GM10266 (cell line): ENCODE results near the gene AKT3.

Experiments used
- DNase-seq: peaks from one replicate; pipeline ENCODE4 v3.0.0; 2012; ENCODE audit errors: extremely low spot score
- TF ChIP-seq, protein P1 (sequence below): IDR thresholded peaks from 2 replicates; pipeline ENCODE4 v1.5.1; 2012; ENCODE audit warnings: mild to moderate bottlenecking, low read depth; ENCODE audit not compliant: control insufficient read depth, insufficient read depth; ENCODE audit errors: missing control alignments

The AKT3 gene

DNA sequence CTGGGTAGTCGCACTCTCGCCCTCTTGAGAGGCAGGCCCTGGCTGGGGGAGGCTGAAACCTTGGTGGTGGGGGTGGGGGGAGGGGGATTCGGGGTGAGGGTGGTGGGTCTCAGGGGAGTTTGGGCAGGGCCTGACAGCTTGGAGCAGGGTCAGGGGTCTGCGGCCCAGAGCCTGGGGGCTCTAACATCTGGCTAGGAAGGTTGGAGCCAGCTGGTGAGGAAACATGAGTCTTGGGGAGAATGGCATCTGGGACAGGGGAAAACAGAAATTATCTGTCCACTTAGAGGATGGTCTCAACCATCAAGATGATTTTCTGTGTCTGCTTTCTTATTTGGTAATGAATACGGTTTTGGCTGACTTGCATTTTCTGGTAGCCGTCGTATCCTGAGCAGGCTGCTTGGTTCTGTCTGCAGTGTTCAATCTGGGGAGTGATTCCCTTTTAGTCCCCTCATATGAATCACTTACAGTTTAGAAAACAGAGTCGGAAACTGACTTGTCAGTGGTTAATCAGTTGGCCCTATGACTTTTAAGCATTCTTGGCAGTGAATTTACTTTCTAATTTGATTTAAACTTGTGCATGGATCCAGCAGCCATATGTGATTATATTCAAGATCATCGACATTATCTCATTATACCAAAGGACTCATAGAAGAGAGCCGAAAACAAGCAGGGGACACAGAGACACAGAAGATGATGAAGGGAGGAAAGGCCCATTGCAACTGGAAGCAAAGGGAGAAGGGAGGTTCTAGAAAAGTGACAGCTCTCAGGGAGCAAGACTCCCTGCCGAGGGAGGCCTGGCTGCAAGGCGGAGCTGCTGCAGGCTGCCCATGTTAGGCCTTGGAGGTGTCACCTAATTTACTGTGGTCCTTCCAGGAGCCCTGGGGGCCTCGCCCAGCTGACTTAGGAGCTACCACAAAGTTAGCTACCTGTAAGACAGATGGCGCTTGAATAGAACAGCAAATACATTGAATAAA, 356.6 kb downstream of the AKT3 start:
- DNase-seq, result no peak
- TF ChIP-seq, protein P1, sequence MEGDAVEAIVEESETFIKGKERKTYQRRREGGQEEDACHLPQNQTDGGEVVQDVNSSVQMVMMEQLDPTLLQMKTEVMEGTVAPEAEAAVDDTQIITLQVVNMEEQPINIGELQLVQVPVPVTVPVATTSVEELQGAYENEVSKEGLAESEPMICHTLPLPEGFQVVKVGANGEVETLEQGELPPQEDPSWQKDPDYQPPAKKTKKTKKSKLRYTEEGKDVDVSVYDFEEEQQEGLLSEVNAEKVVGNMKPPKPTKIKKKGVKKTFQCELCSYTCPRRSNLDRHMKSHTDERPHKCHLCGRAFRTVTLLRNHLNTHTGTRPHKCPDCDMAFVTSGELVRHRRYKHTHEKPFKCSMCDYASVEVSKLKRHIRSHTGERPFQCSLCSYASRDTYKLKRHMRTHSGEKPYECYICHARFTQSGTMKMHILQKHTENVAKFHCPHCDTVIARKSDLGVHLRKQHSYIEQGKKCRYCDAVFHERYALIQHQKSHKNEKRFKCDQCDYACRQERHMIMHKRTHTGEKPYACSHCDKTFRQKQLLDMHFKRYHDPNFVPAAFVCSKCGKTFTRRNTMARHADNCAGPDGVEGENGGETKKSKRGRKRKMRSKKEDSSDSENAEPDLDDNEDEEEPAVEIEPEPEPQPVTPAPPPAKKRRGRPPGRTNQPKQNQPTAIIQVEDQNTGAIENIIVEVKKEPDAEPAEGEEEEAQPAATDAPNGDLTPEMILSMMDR, result no peak

DNA sequence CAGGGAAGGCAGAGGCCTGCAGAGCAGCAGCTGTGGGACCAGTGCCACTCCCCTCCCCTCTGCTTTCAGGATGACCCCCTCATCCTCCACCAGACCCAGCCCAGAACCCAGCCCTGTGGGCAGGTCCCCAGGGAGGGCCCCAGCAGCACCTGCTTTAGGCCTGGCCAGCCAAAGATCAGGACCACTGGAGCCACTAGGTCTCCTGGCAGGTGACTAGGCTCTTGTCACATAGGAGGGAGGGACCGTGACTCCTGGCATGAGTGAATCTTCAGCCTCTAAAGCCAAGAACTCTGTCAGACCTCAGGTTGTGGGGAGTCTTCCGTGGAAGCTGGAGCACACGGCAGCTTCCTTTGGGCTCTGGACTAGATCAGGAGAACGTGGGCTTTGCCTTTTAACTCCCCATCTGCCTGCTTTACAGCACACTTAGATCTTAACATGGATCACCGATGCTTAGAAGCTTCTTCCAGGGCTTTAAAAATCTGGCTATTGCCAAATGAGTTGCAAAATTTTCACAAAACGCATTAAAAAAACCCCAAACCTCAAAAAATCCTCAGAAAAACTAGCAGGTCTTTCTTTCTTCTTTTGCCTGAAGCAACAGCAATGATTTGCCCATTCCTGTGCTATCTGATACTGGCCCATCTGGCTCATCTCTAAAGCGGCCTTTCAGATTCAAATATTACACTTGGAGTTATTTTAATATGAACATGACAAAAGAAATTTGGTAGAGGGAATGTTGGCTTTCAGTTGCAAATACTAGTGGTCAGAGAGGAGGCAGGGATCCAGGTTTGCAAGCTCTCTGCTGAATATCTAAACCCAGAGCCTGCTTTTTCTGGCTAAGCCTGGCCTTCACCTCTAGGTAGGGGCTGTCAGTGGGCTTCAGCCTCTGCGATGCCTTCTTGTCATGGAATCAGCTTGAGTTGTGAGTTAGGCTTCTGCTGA, 359.0 kb downstream of the AKT3 start:
- DNase-seq, result no peak
- TF ChIP-seq, protein P1, result no peak

DNA sequence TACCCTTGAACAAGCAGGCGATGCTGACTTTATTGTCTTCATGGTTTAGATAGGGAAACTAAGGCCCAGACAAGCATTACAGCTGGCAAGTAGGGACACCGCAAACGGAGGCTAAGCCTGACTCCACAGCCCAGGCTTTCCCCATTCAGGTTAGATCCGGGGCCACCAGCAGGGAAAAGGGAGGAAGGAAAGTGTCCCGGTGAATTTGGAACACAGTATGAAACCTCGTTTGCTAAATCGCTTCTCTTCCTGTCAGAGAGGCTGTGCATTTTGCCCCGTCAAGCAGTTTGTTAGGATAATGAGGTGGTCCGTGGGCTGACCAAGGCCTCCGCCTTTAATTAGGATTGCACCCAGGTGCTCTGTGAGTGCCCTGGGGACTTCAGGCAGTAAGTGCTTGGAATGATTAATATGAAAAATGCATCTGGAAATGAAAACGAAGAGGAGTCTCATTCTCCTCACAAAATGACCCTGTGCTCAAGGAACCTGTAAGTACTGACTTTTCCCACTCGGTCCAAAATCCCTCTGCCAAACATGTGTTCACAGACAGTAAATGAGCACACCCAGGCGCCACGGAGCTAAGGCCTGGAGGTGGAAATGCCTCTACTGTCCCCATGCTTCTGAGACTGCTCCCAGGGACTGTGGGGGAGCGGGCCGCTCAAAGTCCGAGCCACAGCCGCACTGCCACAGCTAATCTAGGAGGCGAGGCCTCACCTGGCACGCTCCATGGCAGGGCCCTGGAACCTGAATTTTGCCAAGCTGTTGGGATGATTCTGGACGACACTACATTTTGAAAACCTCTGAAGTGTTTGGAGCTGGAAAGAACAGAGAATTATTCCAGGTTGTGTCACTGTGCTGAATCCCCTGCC, 360.1 kb downstream of the AKT3 start:
- no peak for DNase-seq
- TF ChIP-seq, protein P1, result no peak

DNA sequence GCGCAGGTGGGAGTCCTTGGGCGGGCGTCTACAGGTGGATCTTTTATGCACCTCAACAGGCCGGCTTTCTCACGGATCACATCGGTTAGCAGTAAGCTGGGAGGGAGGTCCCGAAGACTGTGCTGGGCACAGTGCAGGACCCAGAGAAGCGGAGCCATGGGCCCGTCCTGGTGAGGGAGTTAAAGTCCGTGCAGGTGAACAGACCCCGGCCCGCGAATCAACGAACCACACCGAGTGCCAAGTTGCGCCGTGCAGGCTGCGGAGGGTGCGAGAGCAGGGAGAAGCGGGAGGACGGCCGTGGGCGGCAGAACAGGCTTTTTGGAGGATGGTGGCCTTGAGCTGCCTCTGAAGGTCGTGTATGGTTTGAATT, 360.9 kb downstream of the AKT3 start:
- TF ChIP-seq, protein P1, result no peak

DNA sequence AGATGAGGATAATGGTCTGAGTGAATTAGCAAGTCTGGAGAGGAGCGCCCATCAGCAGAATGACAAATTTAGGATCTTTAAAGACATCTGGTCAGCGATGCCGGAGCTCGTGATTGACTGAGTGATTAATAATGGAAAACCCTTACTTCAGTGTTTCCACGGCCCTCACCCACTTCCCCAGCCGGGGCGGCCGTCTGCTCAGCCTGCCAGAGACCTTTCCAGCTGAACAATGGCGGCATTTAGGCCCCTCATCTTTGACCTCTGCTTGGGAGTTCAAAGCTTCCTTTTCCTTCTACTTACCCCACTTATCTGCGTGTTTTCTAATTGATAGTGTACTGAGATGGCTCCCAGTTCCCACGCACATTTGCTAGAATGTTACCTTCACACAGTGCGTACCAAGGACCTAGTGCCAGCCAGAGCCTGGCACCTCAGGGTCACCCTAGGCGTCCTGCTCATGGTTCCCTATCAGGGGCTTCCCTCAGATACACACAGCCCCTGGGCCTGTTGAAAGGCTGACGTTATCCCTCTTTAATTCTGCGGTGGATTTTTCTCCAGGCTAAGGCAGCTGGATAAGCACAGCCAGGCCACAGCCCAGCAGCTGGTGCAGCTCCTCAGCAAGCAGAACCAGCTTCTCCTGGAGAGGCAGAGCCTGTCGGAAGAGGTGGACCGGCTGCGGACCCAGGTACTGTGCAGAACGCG, 361.4 kb downstream of the AKT3 start:
- TF ChIP-seq, protein P1, result no peak
- no peak for DNase-seq

More for the DNA sequence above, 360.9 kb downstream of the AKT3 start:
- no peak for DNase-seq

DNA sequence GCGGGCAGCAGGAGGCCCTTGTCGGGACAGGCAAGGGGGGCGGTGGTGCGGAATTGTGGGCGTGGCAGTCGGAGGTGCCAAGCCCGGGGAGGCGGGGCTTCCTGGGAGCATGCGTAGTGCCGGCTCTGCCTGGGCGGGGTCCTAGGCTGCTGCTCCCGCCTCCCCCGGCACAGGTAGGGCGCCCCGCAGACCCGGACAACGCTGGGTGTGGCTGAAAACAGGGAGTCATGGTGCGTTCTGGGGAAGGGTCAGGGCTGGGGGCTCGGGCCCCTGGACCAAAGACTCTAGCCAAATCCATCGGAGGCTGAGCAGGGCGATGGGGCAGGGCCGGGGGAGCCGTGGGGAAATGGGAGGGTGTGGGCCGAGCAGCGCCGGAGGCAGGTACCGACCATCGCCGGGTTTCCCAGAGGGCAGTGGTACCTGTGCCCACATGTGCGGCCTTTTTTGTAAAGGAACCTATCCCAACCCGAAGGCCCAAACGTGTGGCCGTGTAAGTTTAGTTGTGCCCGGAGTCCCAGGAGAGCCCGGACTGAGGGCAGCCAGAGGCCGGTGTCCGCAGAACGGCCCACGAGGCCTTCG, 362.3 kb downstream of the AKT3 start:
- TF ChIP-seq, protein P1, result no peak
- no peak for DNase-seq
